ENCODE results near the gene SFXN5. TPM values are rescaled to one million over a fixed set of nuclear protein-coding genes. Genes with fewer than 3 reads are reported as not detected.

SFXN5 gene
- total and polyA plus RNA-seq, 2 donors = 9.2 to 11.8 TPM

- no peaks in the 10 kb centered on the region for H3K36me3 ChIP-seq (ENCODE audit: insufficient read depth)
- H3K27ac ChIP-seq (ENCODE audit: low read depth) = no peak overlapping the region
- DNase-seq (ENCODE audit: extremely low spot score) = no peak
- H3K4me1 ChIP-seq (ENCODE audit: insufficient read depth) = no peaks in the 10 kb centered on the region
- H3K4me3 ChIP-seq (ENCODE audit: low read depth, low read length) = no peak overlapping the region
- 92% methylated on average over 14 of the region's 14 CpGs for WGBS
Measured at GRCh38 chr2:72952961-72953360, 118.6 kb downstream of the SFXN5 start.

DNA sequence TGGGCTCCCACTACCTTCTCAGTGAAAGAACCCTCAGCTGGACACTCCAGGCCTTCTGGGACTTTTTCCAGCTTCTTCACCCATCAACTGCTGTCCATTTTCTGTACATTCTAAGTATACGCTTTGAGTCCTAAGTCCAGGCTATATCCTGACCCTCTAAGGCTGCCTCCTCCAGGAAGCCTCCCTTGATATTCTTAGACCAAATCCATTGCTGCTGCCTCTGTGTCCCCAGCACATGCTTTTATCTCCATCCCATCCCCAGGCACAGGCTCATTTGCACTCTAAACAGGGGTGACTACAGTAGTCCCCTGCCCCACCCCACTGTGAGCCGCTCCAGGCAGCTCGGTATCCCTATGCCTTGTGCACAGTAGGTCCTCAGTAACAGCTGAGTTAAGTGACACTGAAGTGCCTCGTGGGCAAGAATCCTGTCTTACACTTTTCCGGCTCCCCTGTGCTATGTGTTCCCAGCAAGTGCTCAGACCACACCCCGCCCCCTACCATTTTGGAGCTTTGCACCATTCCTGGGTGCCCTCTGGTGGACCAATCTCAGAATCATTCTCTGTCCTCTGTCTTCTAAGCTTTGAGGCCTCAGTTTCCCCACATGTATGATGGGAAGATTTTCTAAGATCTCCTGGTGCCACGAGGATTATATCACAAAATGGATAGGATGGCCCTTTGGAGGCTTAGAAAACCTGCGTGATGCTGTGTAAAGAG lies 119.2 kb downstream of the SFXN5 start:
- no peaks in the 10 kb centered on the region for H3K36me3 ChIP-seq (ENCODE audit: insufficient read depth)
- no peak overlapping the region for H3K27ac ChIP-seq (ENCODE audit: low read depth)
- no peak overlapping the region for H3K4me3 ChIP-seq (ENCODE audit: low read depth, low read length)
- no peak for DNase-seq (ENCODE audit: extremely low spot score)
- no peaks in the 10 kb centered on the region for H3K4me1 ChIP-seq (ENCODE audit: insufficient read depth)
- 84% methylated on average over 8 of the region's 8 CpGs for WGBS

GRCh38 chr2:72951303-72952095 lies 120.0 kb downstream of the SFXN5 start:
- H3K4me1 ChIP-seq (ENCODE audit: insufficient read depth) = no peaks in the 10 kb centered on the region
- WGBS = 84% methylated on average over 8 of the region's 8 CpGs
- no peaks in the 10 kb centered on the region for H3K36me3 ChIP-seq (ENCODE audit: insufficient read depth)
- no peak overlapping the region for H3K4me3 ChIP-seq (ENCODE audit: low read depth, low read length)
- no peak for DNase-seq (ENCODE audit: extremely low spot score)
- H3K27ac ChIP-seq (ENCODE audit: low read depth) = no peak overlapping the region

GRCh38 chr2:72950558-72951255 lies 120.8 kb downstream of the SFXN5 start:
- WGBS = 76% methylated on average over 13 of the region's 13 CpGs
- Histone ChIP-seq H3K4me3 (ENCODE audit: low read depth, low read length) (no peak overlapping the region), H3K4me1 (ENCODE audit: insufficient read depth) (no peaks in the 10 kb centered on the region), H3K36me3 (ENCODE audit: insufficient read depth) (no peaks in the 10 kb centered on the region), H3K27ac (ENCODE audit: low read depth) (no peak overlapping the region)
- no peak for DNase-seq (ENCODE audit: extremely low spot score)

DNA sequence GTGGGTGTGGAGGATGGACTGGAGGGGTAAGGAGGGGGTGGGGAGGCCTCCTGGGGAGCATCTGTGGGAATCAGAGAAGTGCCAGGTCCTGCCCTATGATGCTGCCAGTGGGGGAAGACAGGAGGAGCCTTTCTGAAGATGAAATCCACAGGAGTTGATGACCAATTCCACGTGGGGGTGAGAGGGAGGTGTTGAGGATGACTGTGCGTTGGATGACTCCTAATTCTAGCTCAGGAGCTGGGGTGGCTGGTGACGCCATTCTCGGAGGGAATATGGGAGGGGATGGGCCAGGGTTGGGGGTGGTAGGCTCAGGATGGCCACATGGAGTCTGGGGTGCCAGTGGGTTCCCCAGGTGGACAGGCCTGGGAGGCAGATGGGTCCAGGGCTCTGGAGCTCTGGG lies 121.9 kb downstream of the SFXN5 start:
- H3K36me3 ChIP-seq (ENCODE audit: insufficient read depth) = no peaks in the 10 kb centered on the region
- 86% methylated on average over 4 of the region's 4 CpGs for WGBS
- no peaks in the 10 kb centered on the region for H3K4me1 ChIP-seq (ENCODE audit: insufficient read depth)
- H3K4me3 ChIP-seq (ENCODE audit: low read depth, low read length) = no peak overlapping the region
- DNase-seq (ENCODE audit: extremely low spot score) = no peak
- H3K27ac ChIP-seq (ENCODE audit: low read depth) = no peak overlapping the region

DNA sequence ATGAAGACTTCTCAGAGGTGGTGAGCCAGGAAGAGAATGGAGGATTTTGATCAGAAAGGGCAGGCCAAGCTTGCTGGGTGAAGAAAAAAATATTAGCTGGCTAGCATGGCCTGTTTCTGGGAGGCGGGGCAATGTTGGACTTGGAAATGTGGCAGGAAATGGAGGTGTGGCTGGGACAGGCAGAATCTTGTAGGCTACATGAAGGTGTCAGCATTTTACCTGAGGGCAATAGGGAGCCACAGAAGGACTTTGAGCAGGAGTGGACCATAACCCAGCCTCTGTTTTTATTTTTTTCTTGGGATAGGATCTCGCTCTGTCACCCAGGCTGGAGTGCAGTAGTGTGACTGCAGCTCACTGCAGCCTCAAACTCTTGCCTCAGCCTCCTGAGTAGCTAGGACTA lies 122.5 kb downstream of the SFXN5 start:
- no peak overlapping the region for H3K27ac ChIP-seq (ENCODE audit: low read depth)
- WGBS = 98% methylated on average over 2 of the region's 2 CpGs
- H3K4me1 ChIP-seq (ENCODE audit: insufficient read depth) = no peaks in the 10 kb centered on the region
- no peak overlapping the region for H3K4me3 ChIP-seq (ENCODE audit: low read depth, low read length)
- no peak for DNase-seq (ENCODE audit: extremely low spot score)
- no peaks in the 10 kb centered on the region for H3K36me3 ChIP-seq (ENCODE audit: insufficient read depth)

- Histone ChIP-seq H3K27ac (ENCODE audit: low read depth) (no peak overlapping the region), H3K4me1 (ENCODE audit: insufficient read depth) (no peaks in the 10 kb centered on the region), H3K4me3 (ENCODE audit: low read depth, low read length) (no peak overlapping the region), H3K36me3 (ENCODE audit: insufficient read depth) (no peaks in the 10 kb centered on the region)
- DNase-seq (ENCODE audit: extremely low spot score) = no peak
- WGBS = 93% methylated on average over 10 of the region's 10 CpGs
Measured at GRCh38 chr2:72947952-72948830, 123.3 kb downstream of the SFXN5 start.

- Histone ChIP-seq H3K36me3 (ENCODE audit: insufficient read depth) (no peaks in the 10 kb centered on the region), H3K4me1 (ENCODE audit: insufficient read depth) (no peaks in the 10 kb centered on the region), H3K27ac (ENCODE audit: low read depth) (no peak overlapping the region), H3K4me3 (ENCODE audit: low read depth, low read length) (no peak overlapping the region)
- DNase-seq (ENCODE audit: extremely low spot score) = no peak
- 85% methylated on average over 9 of the region's 9 CpGs for WGBS
Measured at GRCh38 chr2:72946466-72946865, 125.0 kb downstream of the SFXN5 start.

DNA sequence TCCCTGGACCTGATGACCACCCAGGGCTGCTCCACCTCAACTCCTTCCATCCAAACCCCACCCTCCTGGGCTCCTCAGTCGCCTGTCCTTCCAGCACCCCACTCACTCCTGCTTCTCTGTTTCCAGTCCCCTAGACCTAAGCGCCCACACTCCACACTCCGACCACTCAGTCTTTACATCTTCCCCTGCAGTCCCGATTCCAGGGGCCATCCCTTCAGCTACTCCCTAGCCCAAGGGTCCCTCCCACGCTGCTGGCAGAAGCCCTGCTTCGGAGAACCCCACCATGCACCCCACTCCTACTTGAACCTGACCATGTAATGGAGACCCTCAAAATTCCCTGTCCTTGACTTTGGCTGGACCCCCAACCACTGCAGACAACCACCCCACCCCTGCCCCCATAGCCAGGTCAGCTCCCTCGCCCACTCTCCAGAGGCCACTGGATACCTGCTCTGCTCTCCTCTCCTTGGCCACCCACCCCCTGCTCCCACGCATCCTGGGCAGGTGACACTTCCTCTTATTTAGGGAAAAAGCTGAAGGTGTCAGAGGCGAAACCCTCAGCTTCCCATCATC lies 126.0 kb downstream of the SFXN5 start:
- WGBS = 93% methylated on average over 9 of the region's 9 CpGs
- H3K36me3 ChIP-seq (ENCODE audit: insufficient read depth) = no peaks in the 10 kb centered on the region
- no peak overlapping the region for H3K27ac ChIP-seq (ENCODE audit: low read depth)

DNA sequence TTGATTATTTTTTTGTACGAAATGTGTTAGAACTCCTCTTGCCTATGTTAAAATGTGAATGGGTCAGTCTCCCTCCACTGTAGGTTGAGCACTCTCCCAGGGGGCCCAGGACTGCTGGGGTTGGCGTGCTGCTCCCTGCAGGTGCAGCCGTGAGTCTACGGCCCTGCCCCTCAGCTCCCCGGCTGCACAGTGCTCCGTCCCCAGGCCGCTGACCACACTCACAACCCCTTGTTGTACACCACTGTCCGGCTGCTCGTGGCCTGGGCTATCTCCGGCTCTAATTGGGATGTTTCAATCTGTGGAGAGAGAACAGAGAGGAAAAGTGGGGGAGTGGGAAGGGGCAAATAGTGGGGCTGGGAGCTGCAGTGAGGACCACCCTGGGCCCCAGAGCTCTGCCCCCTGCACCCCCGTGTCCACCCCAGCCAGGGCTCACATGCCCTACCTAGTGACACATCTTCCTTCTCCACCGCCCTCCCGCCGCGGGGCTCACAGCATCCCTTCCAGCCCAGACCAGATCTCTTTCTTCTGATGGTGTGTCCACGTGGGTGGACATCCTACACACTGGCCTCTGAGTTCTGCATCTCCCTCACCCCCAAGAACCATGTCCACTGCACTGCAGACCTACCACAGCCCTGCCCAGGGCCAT lies 126.6 kb downstream of the SFXN5 start:
- Histone ChIP-seq H3K4me1 (ENCODE audit: insufficient read depth) (no peaks in the 10 kb centered on the region), H3K27ac (ENCODE audit: low read depth) (no peak overlapping the region)
- WGBS = 92% methylated on average over 16 of the region's 16 CpGs

More for the DNA sequence above, 126.0 kb downstream of the SFXN5 start:
- no peak for DNase-seq (ENCODE audit: extremely low spot score)
- Histone ChIP-seq H3K4me1 (ENCODE audit: insufficient read depth) (no peaks in the 10 kb centered on the region), H3K4me3 (ENCODE audit: low read depth, low read length) (no peak overlapping the region)

GRCh38 chr2:72943540-72944395 lies 127.7 kb downstream of the SFXN5 start:
- Histone ChIP-seq H3K4me3 (ENCODE audit: low read depth, low read length) (no peak overlapping the region), H3K36me3 (ENCODE audit: insufficient read depth) (no peaks in the 10 kb centered on the region), H3K27ac (ENCODE audit: low read depth) (no peak overlapping the region), H3K4me1 (ENCODE audit: insufficient read depth) (no peaks in the 10 kb centered on the region)
- WGBS = 78% methylated on average over 7 of the region's 7 CpGs
- no peak for DNase-seq (ENCODE audit: extremely low spot score)

More for the DNA sequence above, 126.6 kb downstream of the SFXN5 start:
- no peak overlapping the region for H3K4me3 ChIP-seq (ENCODE audit: low read depth, low read length)
- no peak for DNase-seq (ENCODE audit: extremely low spot score)
- H3K36me3 ChIP-seq (ENCODE audit: insufficient read depth) = no peaks in the 10 kb centered on the region
